Neural crest cell (in vitro differentiated cells): ENCODE results near the gene SFI1. TPM values are rescaled to one million over a fixed set of nuclear protein-coding genes. Genes with fewer than 3 reads are reported as not detected.

Experiments
- DNase-seq: peaks from one replicate; pipeline ENCODE4 v3.0.0; 2021; ENCODE audit warnings: low read depth, mixed read lengths, low spot score
- H3K27ac Mint-ChIP-seq: one replicate; pipeline ENCODE4 v1.8.0; 2021; ENCODE audit warnings: mild to moderate bottlenecking, mixed read lengths; ENCODE audit not compliant: unreplicated experiment
- H3K27me3 Mint-ChIP-seq: 2 replicates; pipeline ENCODE4 v1.8.0; 2021; ENCODE audit warnings: low read depth, mild to moderate bottlenecking, mixed read lengths
- H3K36me3 Mint-ChIP-seq: 2 replicates; pipeline ENCODE4 v1.8.0; 2021; ENCODE audit warnings: low read depth, mild to moderate bottlenecking, mixed read lengths
- H3K4me1 Mint-ChIP-seq: 2 replicates; pipeline ENCODE4 v1.8.0; 2021; ENCODE audit warnings: mixed read lengths
- H3K4me3 Mint-ChIP-seq: one replicate; pipeline ENCODE4 v1.8.0; 2021; ENCODE audit warnings: mild to moderate bottlenecking, mixed read lengths
- H3K9me3 Mint-ChIP-seq: 2 replicates; pipeline ENCODE4 v1.8.0; 2021; ENCODE audit warnings: mixed read lengths
- CTCF ChIP-seq: fragments of 200-600 bp; sonication (generic); conservative IDR thresholded peaks from 2 replicates; pipeline ENCODE4 v1.5.0; 2021; ENCODE audit warnings: antibody characterized with exemption, mild to moderate bottlenecking
- total RNA-seq: library from RNA; stranded (reverse); gene quantifications from 2 replicates; pipeline ENCODE4 v1.2.1, GENCODE V29; 2021

SFI1 gene
- total RNA-seq, 1 donor from 2014 or later, result 67.3 TPM

GRCh38 chr22:31613286-31613903 lies 117.1 kb downstream of the SFI1 start:
- Mint-ChIP-seq H3K9me3 (no peaks in the 10 kb centered on the region), H3K27me3 (no peaks in the 10 kb centered on the region), H3K27ac (no peak overlapping the region), H3K4me1 (peaks cover 12% of the 10 kb centered on the region), H3K4me3 (no peak overlapping the region), H3K36me3 (no peaks in the 10 kb centered on the region)
- DNase-seq, result no peak
- no peak for TF ChIP-seq CTCF

- no peak for TF ChIP-seq CTCF
- Mint-ChIP-seq H3K27me3 (no peaks in the 10 kb centered on the region), H3K4me3 (no peak overlapping the region), H3K9me3 (no peaks in the 10 kb centered on the region), H3K4me1 (peaks cover 14% of the 10 kb centered on the region), H3K36me3 (no peaks in the 10 kb centered on the region), H3K27ac (peak overlapping the region; percentile 87)
- no peak for DNase-seq
Measured at GRCh38 chr22:31613904-31614296, 117.6 kb downstream of the SFI1 start.

- DNase-seq, result no peak
Measured at GRCh38 chr22:31614781-31615490, 118.6 kb downstream of the SFI1 start.

GRCh38 chr22:31615491-31615860 lies 119.1 kb downstream of the SFI1 start:
- DNase-seq, result no peak
- Mint-ChIP-seq H3K4me3 (peak overlapping the region; percentile 62), H3K27ac (peak overlapping the region; percentile 60)

More at GRCh38 chr22:31614781-31615490, 118.6 kb downstream of the SFI1 start:
- Mint-ChIP-seq H3K9me3 (no peaks in the 10 kb centered on the region), H3K4me3 (peak overlapping the region; percentile 62), H3K36me3 (peaks cover 3% of the 10 kb centered on the region), H3K27me3 (no peaks in the 10 kb centered on the region), H3K4me1 (peaks cover 19% of the 10 kb centered on the region), H3K27ac (no peak overlapping the region)
- no peak for TF ChIP-seq CTCF

DNA sequence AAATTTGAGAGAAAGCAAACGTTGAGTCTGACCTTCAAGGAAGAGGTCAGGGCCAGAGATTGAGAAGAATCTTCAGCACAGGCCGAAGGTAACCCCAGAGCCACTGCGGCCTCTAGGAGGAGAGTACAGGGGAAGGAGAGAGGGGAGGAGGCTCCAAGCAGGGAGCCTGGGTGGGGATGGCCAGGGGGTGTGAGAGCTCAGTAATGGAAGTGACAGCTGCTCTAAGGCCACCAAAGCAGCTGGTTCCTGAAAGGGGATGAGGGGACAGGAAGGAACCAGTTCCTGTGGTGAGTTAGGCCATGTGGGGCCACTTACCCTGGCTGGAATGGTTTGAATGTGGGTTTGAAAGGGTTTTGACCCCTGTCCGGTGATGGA lies 119.6 kb downstream of the SFI1 start:
- no peaks in the 10 kb centered on the region for H3K27me3 Mint-ChIP-seq
- peak overlapping the region; percentile 9 for H3K4me3 Mint-ChIP-seq
- H3K4me1 Mint-ChIP-seq, result peaks cover 19% of the 10 kb centered on the region
- no peaks in the 10 kb centered on the region for H3K9me3 Mint-ChIP-seq
- TF ChIP-seq CTCF, result no peak
- no peak for DNase-seq
- peaks cover 3% of the 10 kb centered on the region for H3K36me3 Mint-ChIP-seq
- H3K27ac Mint-ChIP-seq, result no peak overlapping the region

More at GRCh38 chr22:31615491-31615860, 119.1 kb downstream of the SFI1 start:
- peaks cover 3% of the 10 kb centered on the region for H3K36me3 Mint-ChIP-seq
- H3K4me1 Mint-ChIP-seq, result peaks cover 19% of the 10 kb centered on the region
- no peaks in the 10 kb centered on the region for H3K27me3 Mint-ChIP-seq
- no peak for TF ChIP-seq CTCF
- no peaks in the 10 kb centered on the region for H3K9me3 Mint-ChIP-seq
